H9 (cell line): ENCODE results near the gene LRCH4. TPM values are rescaled to one million over a fixed set of nuclear protein-coding genes. Genes with fewer than 3 reads are reported as not detected.
"Not testable (repeated sequence)": the region's sequence is repeated elsewhere in the genome, so short reads cannot be mapped to it uniquely, and the experiment has no call there.

Experiments
- DNase-seq: peaks from one replicate; pipeline ENCODE4 v3.0.0-alpha.2; 2017
- H2AFZ ChIP-seq: one replicate; pipeline ENCODE4 v1.6.1; 2013; ENCODE audit warnings: mild to moderate bottlenecking, low read length, control low read depth, moderate library complexity
- H2AK5ac ChIP-seq: 2 replicates; pipeline ENCODE4 v1.6.1; 2013; ENCODE audit warnings: low read length, control low read depth, mixed read lengths; ENCODE audit not compliant: insufficient read length
- H2BK120ac ChIP-seq: one replicate; pipeline ENCODE4 v1.6.1; 2013; ENCODE audit warnings: low read depth, mild to moderate bottlenecking, low read length, control low read depth, inconsistent platforms; ENCODE audit not compliant: poor library complexity, severe bottlenecking
- H2BK12ac ChIP-seq: 2 replicates; pipeline ENCODE4 v1.6.1; 2013; ENCODE audit warnings: low read length, control low read depth, mixed read lengths, low read depth; ENCODE audit not compliant: insufficient read length
- H2BK15ac ChIP-seq: 2 replicates; pipeline ENCODE4 v1.6.1; 2013; ENCODE audit warnings: low read depth, low read length, control low read depth
- H2BK20ac ChIP-seq: one replicate; pipeline ENCODE4 v1.6.1; 2013; ENCODE audit warnings: low read depth, mild to moderate bottlenecking, low read length, control low read depth, inconsistent platforms; ENCODE audit not compliant: poor library complexity, severe bottlenecking
- H2BK5ac ChIP-seq: 2 replicates; pipeline ENCODE4 v1.6.1; 2013; ENCODE audit warnings: low read length, control low read depth, mixed read lengths; ENCODE audit not compliant: insufficient read length
- H3K14ac ChIP-seq: 2 replicates; pipeline ENCODE4 v1.6.1; 2013; ENCODE audit warnings: low read length, control low read depth; ENCODE audit not compliant: insufficient read depth
- H3K18ac ChIP-seq: 2 replicates; pipeline ENCODE4 v1.6.1; 2013; ENCODE audit warnings: low read depth, mild to moderate bottlenecking, mixed read lengths, low read length, control low read depth; ENCODE audit not compliant: insufficient read length
- H3K23ac ChIP-seq: 2 replicates; pipeline ENCODE4 v1.6.1; 2013; ENCODE audit warnings: low read length, control low read depth, mixed read lengths, low read depth; ENCODE audit not compliant: insufficient read length
- H3K23me2 ChIP-seq: 2 replicates; pipeline ENCODE4 v1.6.1; 2013; ENCODE audit warnings: low read depth, mild to moderate bottlenecking, mixed read lengths, low read length, control low read depth; ENCODE audit not compliant: insufficient read length, poor library complexity, severe bottlenecking
- H3K27ac ChIP-seq: 2 replicates; pipeline ENCODE4 v1.5.1; 2013; ENCODE audit warnings: low read length, control low read depth, mixed read lengths, low read depth; ENCODE audit not compliant: insufficient read length
- H3K27me3 ChIP-seq: 2 replicates; pipeline ENCODE4 v1.6.1; 2013; ENCODE audit warnings: low read length, control low read depth, inconsistent platforms; ENCODE audit not compliant: insufficient read depth
- H3K4ac ChIP-seq: 2 replicates; pipeline ENCODE4 v1.6.1; 2013; ENCODE audit warnings: low read depth, mild to moderate bottlenecking, control low read depth, inconsistent platforms, low read length, moderate library complexity
- H3K4me1 ChIP-seq: 2 replicates; pipeline ENCODE4 v1.6.1; 2013; ENCODE audit warnings: low read length, control low read depth, inconsistent platforms; ENCODE audit not compliant: insufficient read depth
- H3K4me2 ChIP-seq: 2 replicates; pipeline ENCODE4 v1.6.1; 2013; ENCODE audit warnings: low read length, control low read depth, mixed read lengths; ENCODE audit not compliant: insufficient read length, insufficient read depth
- H3K56ac ChIP-seq: 2 replicates; pipeline ENCODE4 v1.6.1; 2013; ENCODE audit warnings: low read depth, mild to moderate bottlenecking, mixed read lengths, low read length, control low read depth; ENCODE audit not compliant: insufficient read length
- H3K79me1 ChIP-seq: 2 replicates; pipeline ENCODE4 v1.6.1; 2013; ENCODE audit warnings: low read depth, mild to moderate bottlenecking, moderate library complexity, low read length, control low read depth, inconsistent platforms; ENCODE audit not compliant: insufficient read depth, poor library complexity, severe bottlenecking
- H3K79me2 ChIP-seq: 2 replicates; pipeline ENCODE4 v1.6.1; 2013; ENCODE audit warnings: low read length, control low read depth, inconsistent platforms; ENCODE audit not compliant: insufficient read depth
- H3K9ac ChIP-seq: 2 replicates; pipeline ENCODE4 v1.6.1; 2013; ENCODE audit warnings: low read length, control low read depth, mixed read lengths; ENCODE audit not compliant: insufficient read length; ENCODE audit errors: extremely low read depth
- H3K9me3 ChIP-seq: one replicate; pipeline ENCODE4 v1.6.1; 2013; ENCODE audit warnings: low read depth, low read length, inconsistent platforms; ENCODE audit not compliant: control insufficient read depth
- H3T11ph ChIP-seq: one replicate; pipeline ENCODE4 v1.6.1; 2013; ENCODE audit warnings: mild to moderate bottlenecking, low read length, control low read depth, inconsistent platforms
- H4K20me1 ChIP-seq: one replicate; pipeline ENCODE4 v1.6.1; 2013; ENCODE audit not compliant: control insufficient read depth, insufficient read length, insufficient read depth
- H4K5ac ChIP-seq: 2 replicates; pipeline ENCODE4 v1.6.1; 2013; ENCODE audit warnings: low read depth, mild to moderate bottlenecking, mixed read lengths, low read length, control low read depth; ENCODE audit not compliant: insufficient read length
- H4K8ac ChIP-seq: replicated peaks from 2 replicates; pipeline ENCODE4 v1.6.1; 2013; ENCODE audit warnings: low read length, control low read depth, mixed read lengths, low read depth; ENCODE audit not compliant: insufficient read length
- H4K91ac ChIP-seq: 2 replicates; pipeline ENCODE4 v1.6.1; 2013; ENCODE audit warnings: low read depth, mild to moderate bottlenecking, moderate library complexity, mixed read lengths, low read length, control low read depth; ENCODE audit not compliant: insufficient read length
- H3K27ac Mint-ChIP-seq, 3 experiments: 2 replicates in 2 of 3; 3 replicates in 1 of 3; pipeline ENCODE4 v1.8.0; 2020 to 2021; ENCODE audit warnings: mixed read lengths in 3 of 3, mild to moderate bottlenecking in 1 of 3, moderate library complexity in 1 of 3
- H3K27me3 Mint-ChIP-seq: 2 replicates; pipeline ENCODE4 v1.8.0; 2021; ENCODE audit warnings: low read depth, mild to moderate bottlenecking, moderate library complexity, mixed read lengths
- H3K36me3 Mint-ChIP-seq, 3 experiments: 2 replicates in 2 of 3; 3 replicates in 1 of 3; pipeline ENCODE4 v1.8.0; 2020 to 2021; ENCODE audit warnings: low read depth in 3 of 3, mixed read lengths in 3 of 3; ENCODE audit not compliant: insufficient read depth in 1 of 3
- H3K4me1 Mint-ChIP-seq, 2 experiments: 2 replicates each; pipeline ENCODE4 v1.8.0; 2020; ENCODE audit warnings: mixed read lengths in 2 of 2
- H3K4me3 Mint-ChIP-seq, 2 experiments: 2 replicates in 1 of 2; 3 replicates in 1 of 2; pipeline ENCODE4 v1.8.0; 2020 to 2021; ENCODE audit warnings: mild to moderate bottlenecking in 2 of 2, mixed read lengths in 2 of 2, moderate library complexity in 1 of 2
- H3K9me3 Mint-ChIP-seq, 2 experiments: 2 replicates in 1 of 2; 3 replicates in 1 of 2; pipeline ENCODE4 v1.8.0; 2020; ENCODE audit warnings: mild to moderate bottlenecking in 2 of 2, mixed read lengths in 2 of 2, moderate library complexity in 1 of 2
- CTCF ChIP-seq: fragments of 200-600 bp; sonication (generic); conservative IDR thresholded peaks from 3 replicates; pipeline ENCODE4 v1.8.0; 2021; ENCODE audit warnings: antibody characterized with exemption, mild to moderate bottlenecking
- WGBS: extraction: QIAGEN DNeasy Blood & Tissue Kit; methylation state at CpG from one replicate; pipeline ENCODE4 v1.1.7; 2013; ENCODE audit warnings: missing lambda C conversion rate, low lambda C conversion rate, mixed read lengths; ENCODE audit not compliant: insufficient read length; ENCODE audit errors: extremely low coverage; 5-methylcytosine and 5-hydroxymethylcytosine counted together
- total RNA-seq: library from RNA; stranded (reverse); gene quantifications from 2 replicates; pipeline ENCODE4 v1.2.1, GENCODE V29; 2021

The LRCH4 gene
- total RNA-seq, 1 experiment from 2014 or later = 39.1 TPM

GRCh38 chr7:100538348-100538653 is 47.6 kb downstream of the LRCH4 start:
- H3K27ac ChIP-seq = no peak overlapping the region

GRCh38 chr7:100536695-100537094 is 49.2 kb downstream of the LRCH4 start:
- H3K27me3 Mint-ChIP-seq = peaks cover 28% of the 10 kb centered on the region
- not testable (repeated sequence) for H3K36me3 Mint-ChIP-seq

More at GRCh38 chr7:100538348-100538653, 47.6 kb downstream of the LRCH4 start:
- Histone ChIP-seq H3K27me3 (no peaks in the 10 kb centered on the region; the same call in 1 of the 2 replicates), H3K18ac (no peak overlapping the region), H3K23me2 (peaks cover 11% of the 10 kb centered on the region), H2BK5ac (no peak overlapping the region), H3K79me2 (no peaks in the 10 kb centered on the region), H2BK15ac (no peak overlapping the region), H2BK20ac (no peak overlapping the region), H3K56ac (no peak overlapping the region), H3K14ac (no peak overlapping the region), H3K4me2 (peak overlapping the region; percentile 83), H3K9me3 (no peaks in the 10 kb centered on the region), H2AFZ (peak overlapping the region; percentile 1), H3K9ac (peak overlapping the region; percentile 8), H3K4ac (no peak overlapping the region), H4K91ac (no peak overlapping the region), H3K23ac (no peak overlapping the region), H4K20me1 (no peaks in the 10 kb centered on the region), H3K4me1 (peaks cover 3% of the 10 kb centered on the region; the same call in 1 of the 2 replicates), H4K8ac (no peak overlapping the region), H2BK120ac (no peak overlapping the region), H3K79me1 (no peaks in the 10 kb centered on the region), H2BK12ac (no peak overlapping the region), H4K5ac (no peak overlapping the region), H2AK5ac (no peak overlapping the region), H3T11ph (no peak overlapping the region)
- Mint-ChIP-seq H3K4me3 (peak overlapping the region; percentile 79 to 88), H3K27ac (peak overlapping the region in 2 of 3 experiments; percentile 19 to 50; a peak in 4 of 7 replicates), H3K9me3 (no peaks in the 10 kb centered on the region; a peak in 1 of 5 replicates), H3K4me1 (peaks cover 34 to 40% of the 10 kb centered on the region in 2 experiments), H3K27me3 (peaks cover 25% of the 10 kb centered on the region), H3K36me3 (no peaks in the 10 kb centered on the region)
- no peak for TF ChIP-seq CTCF
- DNase-seq = no peak
- no CpG with 5 or more reads among the region's 8 CpGs for WGBS

More at GRCh38 chr7:100536695-100537094, 49.2 kb downstream of the LRCH4 start:
- H3K4me3 Mint-ChIP-seq, H3K27ac Mint-ChIP-seq, H3K79me1 ChIP-seq, H3K9ac ChIP-seq, H3K9me3 ChIP-seq, H3K4me1 ChIP-seq, H3K23ac ChIP-seq, H2BK12ac ChIP-seq, H4K8ac ChIP-seq, H2BK15ac ChIP-seq, H4K20me1 ChIP-seq, H4K91ac ChIP-seq, H2AFZ ChIP-seq, H2BK5ac ChIP-seq, H3T11ph ChIP-seq, H3K4me2 ChIP-seq, DNase-seq, H3K27me3 ChIP-seq, H3K27ac ChIP-seq, H2BK20ac ChIP-seq, H3K18ac ChIP-seq, H3K9me3 Mint-ChIP-seq, H2AK5ac ChIP-seq, H3K56ac ChIP-seq, H4K5ac ChIP-seq, H3K4ac ChIP-seq, H3K79me2 ChIP-seq, H2BK120ac ChIP-seq, H3K14ac ChIP-seq: not testable (repeated sequence)
- peaks cover 11% of the 10 kb centered on the region for H3K23me2 ChIP-seq
- H3K4me1 Mint-ChIP-seq = peaks cover 22 to 24% of the 10 kb centered on the region in 2 experiments
- no CpG with 5 or more reads among the region's 2 CpGs for WGBS
